IMR-90 (cell line): ENCODE data around the gene KMT2E. TPM values are rescaled to one million over a fixed set of nuclear protein-coding genes. Genes with fewer than 3 reads are reported as not detected.

Experiments used
- ATAC-seq: fragments of 200-7000 bp; cut with Tn5 transposase; 2 replicates; pipeline ENCODE4 v1.9.1; 2020; ENCODE audit warnings: low read depth, mild to moderate bottlenecking, moderate library complexity
- BruUV-seq: library from RNA; stranded (reverse); fragments of 400-500 nt; replicated peaks from 2 replicates; lab custom pipeline; 2021; lab: Mats Ljungman, UMichigan
- CTCF ChIA-PET: fragments of 300-600 bp; formaldehyde crosslinking; extraction: SDS; loops from one replicate; lab custom pipeline; 2021; ENCODE audit warnings: antibody characterized with exemption; lab: Yijun Ruan, JAX
- POLR2A ChIA-PET: fragments of 300-600 bp; sonication (Branson Sonifier 250); formaldehyde crosslinking; loops from one replicate; lab custom pipeline; 2022; ENCODE audit warnings: antibody characterized with exemption; ENCODE audit not compliant: unreplicated experiment; lab: Charles Lee
- DNase-seq: peaks from one replicate; pipeline ENCODE4 v3.0.0; 2013
- H2AFZ ChIP-seq: replicated peaks from 2 replicates; pipeline ENCODE3; 2013; ENCODE audit warnings: low read length, mild to moderate bottlenecking; ENCODE audit not compliant: poor library complexity
- H2AK5ac ChIP-seq: 2 replicates; pipeline ENCODE4 v1.6.1; 2013; ENCODE audit warnings: low read depth, low read length, inconsistent platforms
- H2AK9ac ChIP-seq: replicated peaks from 2 replicates; pipeline ENCODE3; 2013; ENCODE audit warnings: mild to moderate bottlenecking, low read depth, low read length, moderate library complexity; ENCODE audit not compliant: poor library complexity
- H2BK120ac ChIP-seq: 2 replicates; pipeline ENCODE4 v1.6.1; 2013; ENCODE audit warnings: low read depth, low read length, inconsistent platforms
- H2BK15ac ChIP-seq: 3 replicates; pipeline ENCODE4 v1.6.1; 2013; ENCODE audit warnings: low read depth, low read length, inconsistent platforms
- H2BK20ac ChIP-seq: 2 replicates; pipeline ENCODE4 v1.6.1; 2013; ENCODE audit warnings: low read depth, mild to moderate bottlenecking, inconsistent platforms, low read length, moderate library complexity
- H2BK5ac ChIP-seq: 2 replicates; pipeline ENCODE4 v1.6.1; 2013; ENCODE audit warnings: mild to moderate bottlenecking, low read depth, low read length, inconsistent platforms; ENCODE audit not compliant: poor library complexity, severe bottlenecking
- H3K14ac ChIP-seq: replicated peaks from 2 replicates; pipeline ENCODE4 v1.6.1; 2013; ENCODE audit warnings: low read depth, low read length, inconsistent platforms
- H3K18ac ChIP-seq: 2 replicates; pipeline ENCODE4 v1.6.1; 2013; ENCODE audit warnings: low read depth, low read length, control low read depth
- H3K23ac ChIP-seq: 2 replicates; pipeline ENCODE4 v1.6.1; 2013; ENCODE audit warnings: low read depth, low read length, inconsistent platforms
- H3K27ac ChIP-seq: 2 replicates; pipeline ENCODE4 v1.5.1; 2013; ENCODE audit warnings: mild to moderate bottlenecking, control low read depth, low read length; ENCODE audit not compliant: insufficient read depth
- H3K27me3 ChIP-seq: 2 replicates; pipeline ENCODE4 v1.6.1; 2013; ENCODE audit warnings: low read length; ENCODE audit not compliant: control insufficient read depth, insufficient read depth
- H3K36me3 ChIP-seq: 2 replicates; pipeline ENCODE4 v1.6.1; 2013; ENCODE audit warnings: low read length, mixed read lengths; ENCODE audit not compliant: control insufficient read depth, insufficient read depth
- H3K4ac ChIP-seq: 2 replicates; pipeline ENCODE4 v1.6.1; 2013; ENCODE audit warnings: low read depth, low read length, inconsistent platforms
- H3K4me1 ChIP-seq: 2 replicates; pipeline ENCODE4 v1.6.1; 2013; ENCODE audit warnings: low read length, mixed read lengths; ENCODE audit not compliant: control insufficient read depth, insufficient read depth
- H3K4me2 ChIP-seq: 2 replicates; pipeline ENCODE4 v1.6.1; 2013; ENCODE audit warnings: low read depth, mild to moderate bottlenecking, control low read depth, low read length, moderate library complexity
- H3K4me3 ChIP-seq: 2 replicates; pipeline ENCODE4 v1.5.1; 2013; ENCODE audit warnings: low read depth, mild to moderate bottlenecking, control low read depth, low read length, moderate library complexity; ENCODE audit not compliant: insufficient read depth
- H3K56ac ChIP-seq: 2 replicates; pipeline ENCODE4 v1.6.1; 2013; ENCODE audit warnings: low read length, inconsistent platforms; ENCODE audit not compliant: insufficient read depth; ENCODE audit errors: extremely low read depth
- H3K79me1 ChIP-seq, 2 experiments: 2 replicates each; pipeline ENCODE4 v1.6.1; 2013; ENCODE audit warnings: low read length in 2 of 2, inconsistent platforms in 1 of 2, low read depth in 1 of 2
- H3K9ac ChIP-seq: 2 replicates; pipeline ENCODE4 v1.6.1; 2013; ENCODE audit warnings: low read depth, low read length, control low read depth
- H3K9me1 ChIP-seq: 2 replicates; pipeline ENCODE4 v1.6.1; 2013; ENCODE audit warnings: low read length, inconsistent platforms; ENCODE audit not compliant: insufficient read depth
- H3K9me3 ChIP-seq: 2 replicates; pipeline ENCODE4 v1.6.1; 2013; ENCODE audit warnings: low read length; ENCODE audit not compliant: control insufficient read depth, insufficient read depth
- H4K20me1 ChIP-seq: 2 replicates; pipeline ENCODE4 v1.6.1; 2013; ENCODE audit warnings: low read length, inconsistent platforms; ENCODE audit not compliant: insufficient read depth
- H4K5ac ChIP-seq: 2 replicates; pipeline ENCODE4 v1.6.1; 2013; ENCODE audit warnings: mild to moderate bottlenecking, low read depth, low read length, control low read depth
- H4K8ac ChIP-seq, 2 experiments: 2 replicates each; pipeline ENCODE4 v1.6.1; 2013; ENCODE audit warnings: low read depth in 2 of 2, low read length in 2 of 2, control low read depth in 1 of 2, inconsistent platforms in 1 of 2
- H4K91ac ChIP-seq: 2 replicates; pipeline ENCODE4 v1.6.1; 2013; ENCODE audit warnings: low read depth, low read length, inconsistent platforms; ENCODE audit not compliant: insufficient read depth
- BHLHE40 ChIP-seq: fragments of 150-350 bp; IDR thresholded peaks from 2 replicates; pipeline ENCODE4 v1.6.1; 2016; ENCODE audit warnings: mild to moderate bottlenecking, low read depth, low read length
- CEBPB ChIP-seq: IDR thresholded peaks from 2 replicates; pipeline ENCODE4 v1.6.1; 2012; ENCODE audit warnings: low read depth, low read length, improper control_type of control experiment
- CHD1 ChIP-seq: IDR thresholded peaks from 2 replicates; pipeline ENCODE4 v1.6.1; 2012; ENCODE audit warnings: low read depth, low read length, improper control_type of control experiment
- MAFK ChIP-seq: IDR thresholded peaks from 2 replicates; pipeline ENCODE4 v1.6.1; 2012; ENCODE audit warnings: low read depth, low read length, improper control_type of control experiment
- MAZ ChIP-seq: IDR thresholded peaks from 2 replicates; pipeline ENCODE4 v1.6.1; 2012; ENCODE audit warnings: low read depth, mild to moderate bottlenecking, low read length, improper control_type of control experiment, moderate library complexity, borderline replicate concordance
- MXI1 ChIP-seq: IDR thresholded peaks from 2 replicates; pipeline ENCODE4 v1.6.1; 2012; ENCODE audit warnings: low read depth, mild to moderate bottlenecking, low read length, moderate library complexity, borderline replicate concordance
- NFE2L2 ChIP-seq: fragments of 150-350 bp; IDR thresholded peaks from 2 replicates; pipeline ENCODE4 v1.6.1; 2016; ENCODE audit warnings: low read depth, mild to moderate bottlenecking, low read length
- RAD21 ChIP-seq: IDR thresholded peaks from 2 replicates; pipeline ENCODE4 v1.6.1; 2012; ENCODE audit warnings: low read length, improper control_type of control experiment
- SMC3 ChIP-seq: fragments of 150-350 bp; IDR thresholded peaks from 2 replicates; pipeline ENCODE4 v1.6.1; 2016; ENCODE audit warnings: low read depth, mild to moderate bottlenecking, antibody characterized with exemption, low read length, moderate library complexity
- WGBS, 2 experiments: methylation state at CpG; one replicate each; pipeline versions ENCODE4 v1.1.5 to v1.1.7; 2013; ENCODE audit warnings: missing lambda C conversion rate in 2 of 2; ENCODE audit not compliant: insufficient read length in 1 of 2; ENCODE audit errors: extremely low coverage in 2 of 2; 5-methylcytosine and 5-hydroxymethylcytosine counted together
- dilution Hi-C: fragments of 300-500 bp; cut with HindIII; formaldehyde crosslinking; loops from one replicate; pipeline ENCODE4 v1.14.3; 2018; ENCODE audit warnings: low sequenced_read_pairs; ENCODE audit not compliant: unreplicated experiment
- in situ Hi-C: fragments of 300-500 bp; cut with MboI; formaldehyde crosslinking; loops from 3 replicates; pipeline ENCODE4 v1.14.3; 2019; ENCODE audit warnings: low sequenced_read_pairs, inconsistent platforms, mixed read lengths
- intact Hi-C: fragments of 100-400 bp; cut with micrococcal nuclease; formaldehyde crosslinking; loops from 2 replicates; pipeline ENCODE4 v1.10.0; 2022
- polyA plus RNA-seq, 3 experiments: library from polyadenylated mRNA; depleted of rRNA; stranded (reverse); fragments of >200 nt; gene quantifications; 2 replicates each; pipeline ENCODE4 v1.2.3, GENCODE V29; 2012; ENCODE audit warnings: low replicate concordance in 1 of 3
- total RNA-seq: library from RNA; depleted of rRNA; stranded (reverse); fragments of >200 nt; gene quantifications from 2 replicates; pipeline ENCODE4 v1.2.3, GENCODE V29; 2012
- TF ChIP-seq, protein P1 (sequence below): fragments of 150-350 bp; IDR thresholded peaks from 2 replicates; pipeline ENCODE4 v1.6.1; 2016; ENCODE audit warnings: low read depth, mild to moderate bottlenecking, low read length, moderate library complexity, borderline replicate concordance

The KMT2E gene
- total and polyA plus RNA-seq, 2 of the 4 experiments (the other 2 are of a cell fraction) = 16.8 to 79.2 TPM

GRCh38 chr7:104981672-104982037 lies 32.4 kb upstream of the KMT2E start:
- dilution Hi-C loops = no loop called here
- Histone ChIP-seq H3K56ac (no peak overlapping the region), H3K27me3 (no peaks in the 10 kb centered on the region), H3K79me1 (peaks cover 28 to 76% of the 10 kb centered on the region in 2 experiments), H2AFZ (no peak overlapping the region), H3K4me3 (no peak overlapping the region), H2BK120ac (no peak overlapping the region), H3K9ac (no peak overlapping the region), H2BK15ac (no peak overlapping the region), H4K8ac (no peak overlapping the region), H3K4ac (no peak overlapping the region), H3K9me1 (peaks cover 8% of the 10 kb centered on the region; the same call in 1 of the 2 replicates), H4K20me1 (peaks cover 6% of the 10 kb centered on the region; the same call in 1 of the 2 replicates), H2AK9ac (no peak overlapping the region), H3K4me2 (no peak overlapping the region), H2AK5ac (no peak overlapping the region), H3K9me3 (no peaks in the 10 kb centered on the region), H2BK20ac (no peak overlapping the region), H2BK5ac (no peak overlapping the region), H3K23ac (no peak overlapping the region), H3K27ac (no peak overlapping the region), H4K91ac (no peak overlapping the region), H3K14ac (no peak overlapping the region), H3K36me3 (peaks cover 3% of the 10 kb centered on the region; the same call in 1 of the 2 replicates), H3K18ac (no peak overlapping the region), H4K5ac (no peak overlapping the region), H3K4me1 (peaks cover 20% of the 10 kb centered on the region)
- DNase-seq (no peak), ATAC-seq (no peak)
- no CpG with 5 or more reads among the region's 1 CpG for WGBS, 2 experiments
- ChIA-PET CTCF (interaction anchor here (0.6 to 1.9 kb wide), 10 partner anchors 9 to 449 kb away, joined by 3 to 7 read pairs (median 4); partner anchors contain the start of gene KMT2E), POLR2A (interaction anchor here (1.5 kb wide), 1 partner anchor 33 kb away, joined by 5 read pairs; the partner anchor contains the start of gene KMT2E)
- TF ChIP-seq CEBPB (no peak), CHD1 (no peak), SMC3 (no peak), BHLHE40 (no peak), MAZ (no peak), MAFK (no peak), RAD21 (no peak), NFE2L2 (no peak), MXI1 (no peak)
- TF ChIP-seq, protein P1, sequence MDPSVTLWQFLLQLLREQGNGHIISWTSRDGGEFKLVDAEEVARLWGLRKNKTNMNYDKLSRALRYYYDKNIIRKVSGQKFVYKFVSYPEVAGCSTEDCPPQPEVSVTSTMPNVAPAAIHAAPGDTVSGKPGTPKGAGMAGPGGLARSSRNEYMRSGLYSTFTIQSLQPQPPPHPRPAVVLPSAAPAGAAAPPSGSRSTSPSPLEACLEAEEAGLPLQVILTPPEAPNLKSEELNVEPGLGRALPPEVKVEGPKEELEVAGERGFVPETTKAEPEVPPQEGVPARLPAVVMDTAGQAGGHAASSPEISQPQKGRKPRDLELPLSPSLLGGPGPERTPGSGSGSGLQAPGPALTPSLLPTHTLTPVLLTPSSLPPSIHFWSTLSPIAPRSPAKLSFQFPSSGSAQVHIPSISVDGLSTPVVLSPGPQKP = no peak
- intact Hi-C loops = loop anchor here (2.0 kb wide), 2 partner anchors 59 to 121 kb away; no protein-coding TSS in a partner anchor
- no TSS peak for BruUV-seq
- in situ Hi-C loops = no loop called here
